22Rv1 (cell line): ENCODE data around the gene ADCK1.

Experiments used
- CTCF ChIP-seq: fragments of 450-650 bp; IDR thresholded peaks from 2 replicates; pipeline ENCODE4 v1.5.1; 2017; ENCODE audit warnings: mild to moderate bottlenecking
- ZFX ChIP-seq: fragments of 450-650 bp; IDR thresholded peaks from 2 replicates; pipeline ENCODE4 v1.6.1; 2017; ENCODE audit warnings: antibody characterized with exemption, borderline replicate concordance

GRCh38 chr14:77921818-77922217, 121.9 kb downstream of the ADCK1 start:
- TF ChIP-seq CTCF = no peak
- no peak for TF ChIP-seq ZFX
